ENCODE measurements around the gene VMAC.

VMAC gene

DNA sequence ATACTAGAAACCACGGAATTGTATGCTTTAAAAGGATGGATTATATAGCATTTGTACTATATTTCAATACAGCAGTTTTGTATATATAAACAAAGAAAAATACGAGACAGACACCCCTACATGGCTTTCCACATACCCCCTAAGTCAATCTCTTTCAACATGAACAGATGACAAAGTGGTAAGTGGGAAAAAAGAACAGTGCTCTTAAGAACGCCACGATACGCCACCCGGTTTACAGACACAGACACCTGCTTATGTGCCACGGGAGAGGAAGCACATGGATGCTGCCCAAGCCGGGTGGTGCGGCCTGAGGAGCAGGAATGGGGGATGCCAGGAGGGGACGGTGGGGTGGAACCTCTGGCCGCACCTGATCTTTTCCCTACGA is 17.5 kb downstream of the VMAC start:
- H2BK12ac ChIP-seq (ENCODE audit: low read length): no peak overlapping the region
- no peak overlapping the region for H3K9ac ChIP-seq (ENCODE audit: low read length)
- no peak overlapping the region for H2BK120ac ChIP-seq (ENCODE audit: insufficient read depth, low read length, poor library complexity)
- no CpG with 5 or more reads among the region's 12 CpGs for WGBS (ENCODE audit: extremely low coverage, insufficient coverage, insufficient read length)
- no peak overlapping the region for H4K91ac ChIP-seq (ENCODE audit: low read depth, low read length)
- H2AFZ ChIP-seq (ENCODE audit: insufficient read depth, low read length, poor library complexity): no peak overlapping the region
- H3K4me3 ChIP-seq (ENCODE audit: low read depth, low read length): no peak overlapping the region
- H3K79me1 ChIP-seq (ENCODE audit: low read length): no peaks in the 10 kb centered on the region
- H3K23ac ChIP-seq (ENCODE audit: low read length): no peak overlapping the region
- H2BK5ac ChIP-seq (ENCODE audit: low read depth, low read length, poor library complexity): no peak overlapping the region
- H3K9me3 ChIP-seq (ENCODE audit: insufficient read depth, low read depth, low read length): no peaks in the 10 kb centered on the region
- no peak overlapping the region for H4K8ac ChIP-seq (ENCODE audit: low read depth, low read length)
- H4K12ac ChIP-seq (ENCODE audit: low read depth, low read length): no peak overlapping the region
- no peak overlapping the region for H3K27ac ChIP-seq (ENCODE audit: low read depth, low read length)
- H3K4me1 ChIP-seq (ENCODE audit: control insufficient read depth in 1 of 2, insufficient read depth in 2 of 2, low read length in 2 of 2): no peaks in the 10 kb centered on the region
- no peak for DNase-seq
- no peaks in the 10 kb centered on the region for H3K27me3 ChIP-seq (ENCODE audit: insufficient read depth, low read length)
- peaks cover 79 to 85% of the 10 kb centered on the region in 2 experiments for H3K36me3 ChIP-seq (ENCODE audit: control insufficient read depth in 1 of 2, insufficient read depth in 2 of 2, low read length in 2 of 2)
- no peak overlapping the region for H3K14ac ChIP-seq (ENCODE audit: low read length)
- no peaks in the 10 kb centered on the region for H3K79me2 ChIP-seq (ENCODE audit: control insufficient read depth, insufficient read depth, low read length, poor library complexity)
- H3K4me2 ChIP-seq (ENCODE audit: low read length): no peak overlapping the region
- no peak overlapping the region for H2AK5ac ChIP-seq (ENCODE audit: low read length)
- H3K18ac ChIP-seq (ENCODE audit: low read length): no peak overlapping the region
- H3K4ac ChIP-seq (ENCODE audit: low read depth, low read length): no peak overlapping the region

- Histone ChIP-seq H3K9me3 (ENCODE audit: insufficient read depth, low read depth, low read length) (no peaks in the 10 kb centered on the region), H3K18ac (ENCODE audit: low read length) (no peak overlapping the region), H3K4me2 (ENCODE audit: low read length) (no peak overlapping the region), H3K9ac (ENCODE audit: low read length) (no peak overlapping the region), H3K27me3 (ENCODE audit: insufficient read depth, low read length) (no peaks in the 10 kb centered on the region), H3K23ac (ENCODE audit: low read length) (no peak overlapping the region), H3K79me2 (ENCODE audit: control insufficient read depth, insufficient read depth, low read length, poor library complexity) (no peaks in the 10 kb centered on the region), H3K4ac (ENCODE audit: low read depth, low read length) (no peak overlapping the region), H4K91ac (ENCODE audit: low read depth, low read length) (no peak overlapping the region), H2AFZ (ENCODE audit: insufficient read depth, low read length, poor library complexity) (no peak overlapping the region), H2BK12ac (ENCODE audit: low read length) (no peak overlapping the region), H3K4me1 (ENCODE audit: control insufficient read depth in 1 of 2, insufficient read depth in 2 of 2, low read length in 2 of 2) (no peaks in the 10 kb centered on the region), H2BK120ac (ENCODE audit: insufficient read depth, low read length, poor library complexity) (no peak overlapping the region), H3K4me3 (ENCODE audit: low read depth, low read length) (no peak overlapping the region), H3K27ac (ENCODE audit: low read depth, low read length) (no peak overlapping the region), H3K79me1 (ENCODE audit: low read length) (no peaks in the 10 kb centered on the region), H4K12ac (ENCODE audit: low read depth, low read length) (no peak overlapping the region), H2AK5ac (ENCODE audit: low read length) (no peak overlapping the region), H3K36me3 (ENCODE audit: control insufficient read depth in 1 of 2, insufficient read depth in 2 of 2, low read length in 2 of 2) (peaks cover 80 to 85% of the 10 kb centered on the region in 2 experiments), H3K14ac (ENCODE audit: low read length) (no peak overlapping the region), H2BK5ac (ENCODE audit: low read depth, low read length, poor library complexity) (no peak overlapping the region), H4K8ac (ENCODE audit: low read depth, low read length) (no peak overlapping the region)
- DNase-seq: no peak
- WGBS (ENCODE audit: extremely low coverage, insufficient coverage, insufficient read length): no CpG with 5 or more reads among the region's 16 CpGs
Measured at GRCh38 chr19:5923356-5923755, 18.7 kb downstream of the VMAC start.

- no peak overlapping the region for H2AFZ ChIP-seq (ENCODE audit: insufficient read depth, low read length, poor library complexity)
- no peak overlapping the region for H3K4me2 ChIP-seq (ENCODE audit: low read length)
- no peak for DNase-seq
- H3K4me1 ChIP-seq (ENCODE audit: control insufficient read depth in 1 of 2, insufficient read depth in 2 of 2, low read length in 2 of 2): no peaks in the 10 kb centered on the region
- no peak overlapping the region for H3K4ac ChIP-seq (ENCODE audit: low read depth, low read length)
- H3K9ac ChIP-seq (ENCODE audit: low read length): no peak overlapping the region
- no peaks in the 10 kb centered on the region for H3K9me3 ChIP-seq (ENCODE audit: insufficient read depth, low read depth, low read length)
- H4K8ac ChIP-seq (ENCODE audit: low read depth, low read length): no peak overlapping the region
- H2AK5ac ChIP-seq (ENCODE audit: low read length): no peak overlapping the region
- H3K23ac ChIP-seq (ENCODE audit: low read length): no peak overlapping the region
- H3K36me3 ChIP-seq (ENCODE audit: control insufficient read depth in 1 of 2, insufficient read depth in 2 of 2, low read length in 2 of 2): peaks cover 86 to 89% of the 10 kb centered on the region in 2 experiments
- no peak overlapping the region for H4K12ac ChIP-seq (ENCODE audit: low read depth, low read length)
- H3K27me3 ChIP-seq (ENCODE audit: insufficient read depth, low read length): no peaks in the 10 kb centered on the region
- no peak overlapping the region for H2BK120ac ChIP-seq (ENCODE audit: insufficient read depth, low read length, poor library complexity)
- no peak overlapping the region for H4K91ac ChIP-seq (ENCODE audit: low read depth, low read length)
- no peaks in the 10 kb centered on the region for H3K79me2 ChIP-seq (ENCODE audit: control insufficient read depth, insufficient read depth, low read length, poor library complexity)
- no peak overlapping the region for H2BK5ac ChIP-seq (ENCODE audit: low read depth, low read length, poor library complexity)
- no peak overlapping the region for H3K18ac ChIP-seq (ENCODE audit: low read length)
- H3K14ac ChIP-seq (ENCODE audit: low read length): no peak overlapping the region
- no peak overlapping the region for H3K27ac ChIP-seq (ENCODE audit: low read depth, low read length)
- no peaks in the 10 kb centered on the region for H3K79me1 ChIP-seq (ENCODE audit: low read length)
- no peak overlapping the region for H2BK12ac ChIP-seq (ENCODE audit: low read length)
- WGBS (ENCODE audit: extremely low coverage, insufficient coverage, insufficient read length): no CpG with 5 or more reads among the region's 18 CpGs
- no peak overlapping the region for H3K4me3 ChIP-seq (ENCODE audit: low read depth, low read length)
Measured at GRCh38 chr19:5925830-5926427, 21.3 kb downstream of the VMAC start.

GRCh38 chr19:5926641-5927440 is 22.2 kb downstream of the VMAC start:
- Histone ChIP-seq H3K4me3 (ENCODE audit: low read depth, low read length) (no peak overlapping the region), H2AK5ac (ENCODE audit: low read length) (no peak overlapping the region), H3K9me3 (ENCODE audit: insufficient read depth, low read depth, low read length) (peaks cover 3% of the 10 kb centered on the region), H4K8ac (ENCODE audit: low read depth, low read length) (no peak overlapping the region), H2BK5ac (ENCODE audit: low read depth, low read length, poor library complexity) (no peak overlapping the region), H3K23ac (ENCODE audit: low read length) (no peak overlapping the region), H2BK12ac (ENCODE audit: low read length) (no peak overlapping the region), H3K4ac (ENCODE audit: low read depth, low read length) (no peak overlapping the region), H4K91ac (ENCODE audit: low read depth, low read length) (no peak overlapping the region), H3K14ac (ENCODE audit: low read length) (no peak overlapping the region), H3K18ac (ENCODE audit: low read length) (no peak overlapping the region), H3K27ac (ENCODE audit: low read depth, low read length) (no peak overlapping the region), H3K36me3 (ENCODE audit: control insufficient read depth in 1 of 2, insufficient read depth in 2 of 2, low read length in 2 of 2) (peaks cover 86 to 88% of the 10 kb centered on the region in 2 experiments), H3K4me2 (ENCODE audit: low read length) (no peak overlapping the region), H3K9ac (ENCODE audit: low read length) (no peak overlapping the region), H2AFZ (ENCODE audit: insufficient read depth, low read length, poor library complexity) (no peak overlapping the region), H3K79me2 (ENCODE audit: control insufficient read depth, insufficient read depth, low read length, poor library complexity) (no peaks in the 10 kb centered on the region), H2BK120ac (ENCODE audit: insufficient read depth, low read length, poor library complexity) (no peak overlapping the region), H3K79me1 (ENCODE audit: low read length) (no peaks in the 10 kb centered on the region), H3K27me3 (ENCODE audit: insufficient read depth, low read length) (no peaks in the 10 kb centered on the region), H3K4me1 (ENCODE audit: control insufficient read depth in 1 of 2, insufficient read depth in 2 of 2, low read length in 2 of 2) (peaks cover 3 to 4% of the 10 kb centered on the region in 2 experiments), H4K12ac (ENCODE audit: low read depth, low read length) (no peak overlapping the region)
- no CpG with 5 or more reads among the region's 14 CpGs for WGBS (ENCODE audit: extremely low coverage, insufficient coverage, insufficient read length)
- peak; percentile 25 to 51 for DNase-seq

Data from trophoblast cell (in vitro differentiated cells and primary cell).